ENCODE measurements around the gene TGFBR1. TPM values are rescaled to one million over a fixed set of nuclear protein-coding genes. Genes with fewer than 3 reads are reported as not detected.

TGFBR1 gene
- total RNA-seq, 2 experiments from 2014 or later, result 12.9 to 14.6 TPM

- ATAC-seq (ENCODE audit: poor library complexity) (no peak), DNase-seq (no peak)
- ChIA-PET CTCF (interaction anchor here (0.9 to 2.1 kb wide), 2 partner anchors 19 to 136 kb away, joined by 3 to 5 read pairs; no protein-coding TSS in a partner anchor), POLR2A (interaction anchor here (0.9 to 7.2 kb wide), 7 partner anchors 12 to 136 kb away, joined by 4 to 73 read pairs (median 34); partner anchors contain the start of gene TGFBR1)
- H3K4me1 ChIP-seq (ENCODE audit: insufficient read depth, low read length), result peaks cover 16% of the 10 kb centered on the region
- H3K36me3 Mint-ChIP-seq (ENCODE audit: low read depth), result peaks cover 55% of the 10 kb centered on the region
- intact Hi-C loops (cut with DNase I, micrococcal nuclease), result loop anchor here in 1 of 2 experiments (5.0 kb wide), 1 partner anchor 85 kb away; no protein-coding TSS in a partner anchor
- H3K27me3 Mint-ChIP-seq, result no peaks in the 10 kb centered on the region
- H3K4me3 ChIP-seq (ENCODE audit: low read length), result no peak overlapping the region
- H3K4me1 Mint-ChIP-seq (ENCODE audit: low read depth), result peaks cover 72% of the 10 kb centered on the region
- H3K36me3 ChIP-seq (ENCODE audit: insufficient read depth, low read length), result peaks cover 39% of the 10 kb centered on the region
- TF ChIP-seq CTCF (IDR thresholded peaks at IDR 0.05), result no peak
- no peaks in the 10 kb centered on the region for H3K9me3 Mint-ChIP-seq
- H3K9me3 ChIP-seq (ENCODE audit: control insufficient read depth in 1 of 2, insufficient read depth in 1 of 2, low read length in 2 of 2), result no peaks in the 10 kb centered on the region
- peak overlapping the region; percentile 47 for H3K4me3 Mint-ChIP-seq
- no peak overlapping the region for H3K27ac ChIP-seq (ENCODE audit: low read depth in 1 of 2, low read length in 2 of 2)
- H3K27me3 ChIP-seq (ENCODE audit: control insufficient read depth in 1 of 2, insufficient read depth in 2 of 2, low read length in 2 of 2), result no peaks in the 10 kb centered on the region
- peak overlapping the region; percentile 83 for H3K27ac Mint-ChIP-seq
These were observed 32.3 kb downstream of the TGFBR1 start for GRCh38 chr9:99137225-99137624.

- H3K9me3 Mint-ChIP-seq, result no peaks in the 10 kb centered on the region
- intact Hi-C loops (cut with DNase I, micrococcal nuclease), result loop anchor here in 1 of 2 experiments (5.0 kb wide), 1 partner anchor 86 kb away; no protein-coding TSS in a partner anchor
- H3K27ac ChIP-seq (ENCODE audit: low read depth in 1 of 2, low read length in 2 of 2), result no peak overlapping the region
- no peak overlapping the region for H3K4me3 ChIP-seq (ENCODE audit: low read length)
- POLR2A ChIA-PET, result interaction anchor here (0.7 to 7.2 kb wide), 10 partner anchors 12 to 138 kb away, joined by 3 to 73 read pairs (median 8); partner anchors contain the start of gene TGFBR1
- CTCF ChIA-PET, result interaction anchor here (1.8 to 2.1 kb wide), 2 partner anchors 137 to 162 kb away, joined by 5 to 6 read pairs; no protein-coding TSS in a partner anchor
- peak overlapping the region; percentile 83 for H3K27ac Mint-ChIP-seq
- ATAC-seq (ENCODE audit: poor library complexity) (no peak), DNase-seq (no peak)
- H3K4me1 ChIP-seq (ENCODE audit: insufficient read depth, low read length), result peaks cover 16% of the 10 kb centered on the region
- H3K36me3 Mint-ChIP-seq (ENCODE audit: low read depth), result peaks cover 55% of the 10 kb centered on the region
- peaks cover 41% of the 10 kb centered on the region for H3K36me3 ChIP-seq (ENCODE audit: insufficient read depth, low read length)
- peaks cover 67% of the 10 kb centered on the region for H3K4me1 Mint-ChIP-seq (ENCODE audit: low read depth)
- TF ChIP-seq CTCF (IDR thresholded peaks at IDR 0.05), result no peak
- H3K9me3 ChIP-seq (ENCODE audit: control insufficient read depth in 1 of 2, insufficient read depth in 1 of 2, low read length in 2 of 2), result no peaks in the 10 kb centered on the region
- H3K27me3 ChIP-seq (ENCODE audit: control insufficient read depth in 1 of 2, insufficient read depth in 2 of 2, low read length in 2 of 2), result no peaks in the 10 kb centered on the region
- no peaks in the 10 kb centered on the region for H3K27me3 Mint-ChIP-seq
- no peak overlapping the region for H3K4me3 Mint-ChIP-seq
These were observed 33.0 kb downstream of the TGFBR1 start for GRCh38 chr9:99137891-99138290.

GRCh38 chr9:99138424-99139284, 33.7 kb downstream of the TGFBR1 start:
- peaks cover 49% of the 10 kb centered on the region for H3K36me3 ChIP-seq (ENCODE audit: insufficient read depth, low read length)
- peaks cover 16% of the 10 kb centered on the region for H3K4me1 ChIP-seq (ENCODE audit: insufficient read depth, low read length)
- no peak overlapping the region for H3K4me3 Mint-ChIP-seq
- no peaks in the 10 kb centered on the region for H3K9me3 ChIP-seq (ENCODE audit: control insufficient read depth in 1 of 2, insufficient read depth in 1 of 2, low read length in 2 of 2)
- peaks cover 55% of the 10 kb centered on the region for H3K36me3 Mint-ChIP-seq (ENCODE audit: low read depth)
- H3K4me1 Mint-ChIP-seq (ENCODE audit: low read depth), result peaks cover 60% of the 10 kb centered on the region
- H3K9me3 Mint-ChIP-seq, result no peaks in the 10 kb centered on the region
- ATAC-seq (ENCODE audit: poor library complexity) (no peak), DNase-seq (no peak)
- H3K4me3 ChIP-seq (ENCODE audit: low read length), result no peak overlapping the region
- H3K27ac ChIP-seq (ENCODE audit: low read depth in 1 of 2, low read length in 2 of 2), result no peak overlapping the region
- ChIA-PET POLR2A (interaction anchor here (0.7 to 7.2 kb wide), 7 partner anchors 20 to 139 kb away, joined by 3 to 34 read pairs (median 5); partner anchors contain the start of gene TGFBR1), CTCF (interaction anchor here (1.2 to 5.6 kb wide), 6 partner anchors 34 to 163 kb away, joined by 3 to 77 read pairs (median 5); partner anchors contain the start of gene TGFBR1)
- H3K27me3 Mint-ChIP-seq, result no peaks in the 10 kb centered on the region
- no peak for TF ChIP-seq CTCF (IDR thresholded peaks at IDR 0.05)
- no peaks in the 10 kb centered on the region for H3K27me3 ChIP-seq (ENCODE audit: control insufficient read depth in 1 of 2, insufficient read depth in 2 of 2, low read length in 2 of 2)
- intact Hi-C loops (cut with DNase I, micrococcal nuclease), result loop anchor here in 1 of 2 experiments (5.0 kb wide), 1 partner anchor 86 kb away; no protein-coding TSS in a partner anchor
- peak overlapping the region; percentile 83 for H3K27ac Mint-ChIP-seq
